Measurements from ENCODE around the gene HDAC9.
"Not testable (repeated sequence)": the region's sequence is repeated elsewhere in the genome, so short reads cannot be mapped to it uniquely, and the experiment has no call there.

HDAC9 gene

DNA sequence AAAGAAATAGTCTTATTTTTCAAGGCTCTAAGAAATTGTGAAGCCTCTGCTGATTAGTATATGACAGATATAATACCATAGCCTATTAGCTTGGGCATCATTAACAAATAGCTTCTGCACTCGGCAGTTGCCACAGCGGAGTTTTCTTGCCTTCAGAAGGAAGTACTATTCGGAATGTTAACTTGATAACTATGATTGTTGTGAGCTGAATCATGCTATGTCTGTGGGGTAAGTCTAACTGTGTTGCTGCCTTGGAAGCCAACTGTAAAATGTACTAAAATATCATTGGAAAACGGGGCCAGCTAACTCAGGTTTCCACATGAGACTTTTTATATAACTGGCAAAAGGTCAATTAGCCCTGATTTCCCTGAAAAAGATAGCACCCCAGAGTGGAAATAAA, 528.7 kb downstream of the HDAC9 start:
- Histone ChIP-seq H3K27me3 (ENCODE audit: low read depth, low read length) (no peaks in the 10 kb centered on the region), H4K20me1 (ENCODE audit: insufficient read depth, low read length) (no peaks in the 10 kb centered on the region), H2AFZ (ENCODE audit: low read depth, low read length) (no peak overlapping the region), H3K9me3 (ENCODE audit: insufficient read depth, low read length) (no peaks in the 10 kb centered on the region), H3K4me1 (ENCODE audit: low read length) (no peaks in the 10 kb centered on the region), H3K9ac (ENCODE audit: low read length) (no peak overlapping the region), H3K36me3 (replicated peaks; ENCODE audit: low read depth, low read length) (no peaks in the 10 kb centered on the region), H3K27ac (ENCODE audit: low read length) (no peak overlapping the region), H3K79me2 (ENCODE audit: low read length) (no peaks in the 10 kb centered on the region), H3K4me2 (ENCODE audit: low read length) (no peak overlapping the region), H3K4me3 (ENCODE audit: low read length) (no peak overlapping the region)
- no peak for TF ChIP-seq EZH2phosphoT487 (IDR thresholded peaks at IDR 0.05; ENCODE audit: low read depth)
- TF ChIP-seq, protein P1, sequence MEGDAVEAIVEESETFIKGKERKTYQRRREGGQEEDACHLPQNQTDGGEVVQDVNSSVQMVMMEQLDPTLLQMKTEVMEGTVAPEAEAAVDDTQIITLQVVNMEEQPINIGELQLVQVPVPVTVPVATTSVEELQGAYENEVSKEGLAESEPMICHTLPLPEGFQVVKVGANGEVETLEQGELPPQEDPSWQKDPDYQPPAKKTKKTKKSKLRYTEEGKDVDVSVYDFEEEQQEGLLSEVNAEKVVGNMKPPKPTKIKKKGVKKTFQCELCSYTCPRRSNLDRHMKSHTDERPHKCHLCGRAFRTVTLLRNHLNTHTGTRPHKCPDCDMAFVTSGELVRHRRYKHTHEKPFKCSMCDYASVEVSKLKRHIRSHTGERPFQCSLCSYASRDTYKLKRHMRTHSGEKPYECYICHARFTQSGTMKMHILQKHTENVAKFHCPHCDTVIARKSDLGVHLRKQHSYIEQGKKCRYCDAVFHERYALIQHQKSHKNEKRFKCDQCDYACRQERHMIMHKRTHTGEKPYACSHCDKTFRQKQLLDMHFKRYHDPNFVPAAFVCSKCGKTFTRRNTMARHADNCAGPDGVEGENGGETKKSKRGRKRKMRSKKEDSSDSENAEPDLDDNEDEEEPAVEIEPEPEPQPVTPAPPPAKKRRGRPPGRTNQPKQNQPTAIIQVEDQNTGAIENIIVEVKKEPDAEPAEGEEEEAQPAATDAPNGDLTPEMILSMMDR (IDR thresholded peaks at IDR 0.05; ENCODE audit: low read depth, low read length) = no peak

DNA sequence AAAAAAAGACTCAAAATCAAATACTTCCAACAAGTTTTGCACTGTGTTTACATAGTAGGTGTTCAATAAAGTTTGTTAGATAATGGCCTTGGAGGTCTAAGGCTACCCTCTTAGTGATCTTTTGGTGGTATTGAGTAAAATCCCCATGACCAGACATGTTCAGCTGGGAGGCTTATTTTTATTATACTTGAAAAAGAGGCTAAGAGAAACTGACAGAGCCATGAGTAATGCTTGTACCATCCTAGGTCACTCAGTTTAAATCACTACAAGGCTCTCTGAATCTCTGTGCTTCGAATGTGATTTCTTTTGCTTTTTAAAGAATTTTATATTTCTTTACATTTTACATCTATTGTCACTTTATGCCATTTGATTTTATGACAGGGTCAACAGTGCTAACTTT, 531.3 kb downstream of the HDAC9 start:
- Histone ChIP-seq H3K4me3 (ENCODE audit: low read length) (no peak overlapping the region), H3K27ac (ENCODE audit: low read length) (no peak overlapping the region), H2AFZ (ENCODE audit: low read depth, low read length) (no peak overlapping the region), H3K4me1 (ENCODE audit: low read length) (no peaks in the 10 kb centered on the region), H3K36me3 (replicated peaks; ENCODE audit: low read depth, low read length) (no peaks in the 10 kb centered on the region), H3K9ac (ENCODE audit: low read length) (no peak overlapping the region), H4K20me1 (ENCODE audit: insufficient read depth, low read length) (no peaks in the 10 kb centered on the region), H3K9me3 (ENCODE audit: insufficient read depth, low read length) (no peaks in the 10 kb centered on the region), H3K27me3 (ENCODE audit: low read depth, low read length) (no peaks in the 10 kb centered on the region), H3K79me2 (ENCODE audit: low read length) (no peaks in the 10 kb centered on the region), H3K4me2 (ENCODE audit: low read length) (no peak overlapping the region)
- TF ChIP-seq, protein P1 (IDR thresholded peaks at IDR 0.05; ENCODE audit: low read depth, low read length) = no peak
- TF ChIP-seq EZH2phosphoT487 (IDR thresholded peaks at IDR 0.05; ENCODE audit: low read depth) = no peak

DNA sequence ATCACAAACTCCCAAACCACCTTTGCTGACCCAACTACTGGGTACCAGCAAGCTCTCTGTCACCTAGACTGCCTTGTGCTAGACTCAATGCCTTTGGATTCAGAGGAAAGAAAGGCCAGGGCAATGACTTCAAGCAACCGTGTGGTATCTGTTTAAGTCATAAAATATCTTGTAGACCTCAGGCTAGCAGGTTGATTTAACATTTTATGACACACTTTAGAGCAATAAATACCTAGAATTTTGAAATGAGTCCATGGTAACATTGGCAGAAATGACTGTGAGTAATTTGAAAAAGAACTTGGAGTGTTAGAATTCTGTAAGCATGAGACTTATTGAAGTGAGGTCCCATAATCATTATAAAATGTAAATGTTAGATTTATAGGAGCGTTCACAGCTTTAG, 534.7 kb downstream of the HDAC9 start:
- Histone ChIP-seq H4K20me1 (ENCODE audit: insufficient read depth, low read length) (no peaks in the 10 kb centered on the region), H3K27me3 (ENCODE audit: low read depth, low read length) (no peaks in the 10 kb centered on the region), H3K36me3 (replicated peaks; ENCODE audit: low read depth, low read length) (no peaks in the 10 kb centered on the region), H3K4me1 (ENCODE audit: low read length) (no peaks in the 10 kb centered on the region), H3K9ac (ENCODE audit: low read length) (no peak overlapping the region), H3K4me2 (ENCODE audit: low read length) (no peak overlapping the region), H3K9me3 (ENCODE audit: insufficient read depth, low read length) (no peaks in the 10 kb centered on the region), H3K4me3 (ENCODE audit: low read length) (no peak overlapping the region), H3K27ac (ENCODE audit: low read length) (no peak overlapping the region), H3K79me2 (ENCODE audit: low read length) (no peaks in the 10 kb centered on the region), H2AFZ (ENCODE audit: low read depth, low read length) (no peak overlapping the region)
- no peak for TF ChIP-seq EZH2phosphoT487 (IDR thresholded peaks at IDR 0.05; ENCODE audit: low read depth)
- TF ChIP-seq, protein P1 (IDR thresholded peaks at IDR 0.05; ENCODE audit: low read depth, low read length) = no peak

DNA sequence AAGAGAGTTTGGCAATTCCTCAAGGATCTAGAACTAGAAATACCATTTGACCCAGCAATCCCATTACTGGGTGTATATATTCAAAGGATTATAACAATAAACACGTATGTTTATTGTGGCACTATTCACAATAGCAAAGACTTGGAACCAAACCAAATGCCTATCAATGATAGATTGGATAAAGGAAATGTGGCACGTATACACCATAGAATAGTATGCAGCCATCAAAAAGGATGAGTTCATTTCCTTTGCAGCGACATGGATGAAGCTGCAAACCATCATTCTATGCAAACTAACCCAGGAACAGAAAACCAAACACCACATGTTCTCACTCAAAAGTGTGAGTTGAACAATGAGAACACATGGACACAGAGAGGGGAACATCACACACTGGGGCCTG, 537.4 kb downstream of the HDAC9 start:
- H3K27ac ChIP-seq (ENCODE audit: low read length); H3K4me3 ChIP-seq (ENCODE audit: low read length); H3K4me1 ChIP-seq (ENCODE audit: low read length); H4K20me1 ChIP-seq (ENCODE audit: insufficient read depth, low read length); H3K9ac ChIP-seq (ENCODE audit: low read length); H2AFZ ChIP-seq (ENCODE audit: low read depth, low read length); H3K36me3 ChIP-seq (replicated peaks; ENCODE audit: low read depth, low read length); H3K4me2 ChIP-seq (ENCODE audit: low read length); H3K9me3 ChIP-seq (ENCODE audit: insufficient read depth, low read length); H3K79me2 ChIP-seq (ENCODE audit: low read length); H3K27me3 ChIP-seq (ENCODE audit: low read depth, low read length): not testable (repeated sequence)

Data from OCI-LY3 (cell line).